Measurements from ENCODE around the gene BCL2L15.

The BCL2L15 gene

GRCh38 chr1:113928941-113929749 lies 41.8 kb upstream of the BCL2L15 start, which contains the start of gene HIPK1 (continued):
- TF ChIP-seq TSHZ1 (tag by site-specific recombination; IDR thresholded peaks at IDR 0.05; ENCODE audit: borderline replicate concordance) (no peak; the same call in 1 of the 2 replicates), REPIN1 (tag by site-specific recombination; IDR thresholded peaks at IDR 0.05; ENCODE audit: low read depth) (0 out of 2 replicates have a peak, but pooled peaks have one; percentile 28), ZNF354C (tag by site-specific recombination; IDR thresholded peaks at IDR 0.05; ENCODE audit: borderline replicate concordance, low read depth) (no peak), ZNF202 (tag by site-specific recombination; IDR thresholded peaks at IDR 0.05; ENCODE audit: borderline replicate concordance) (no peak), ZNF341 (tag by site-specific recombination; IDR thresholded peaks at IDR 0.05; ENCODE audit: low read depth) (peak; percentile 56), ZNF596 (tag by site-specific recombination; IDR thresholded peaks at IDR 0.05) (no peak), ZNF777 (tag by site-specific recombination; IDR thresholded peaks at IDR 0.05; ENCODE audit: borderline replicate concordance) (0 out of 2 replicates have a peak, but pooled peaks have one; percentile 24), ZNF37A (tag by site-specific recombination; IDR thresholded peaks at IDR 0.05) (no peak), ZNF211 (tag by site-specific recombination; IDR thresholded peaks at IDR 0.05; ENCODE audit: low read depth) (no peak), ZNF791 (tag by site-specific recombination; IDR thresholded peaks at IDR 0.05) (no peak), ZNF302 (tag by site-specific recombination; IDR thresholded peaks at IDR 0.05; ENCODE audit: low read depth) (no peak), ZNF335 (tag by site-specific recombination; conservative IDR thresholded peaks at IDR 0.05) (peak; percentile 98), ZNF585B (tag by site-specific recombination; IDR thresholded peaks at IDR 0.05) (no peak), ZNF140 (tag by site-specific recombination; IDR thresholded peaks at IDR 0.05) (no peak), IKZF3 (tag by site-specific recombination; IDR thresholded peaks at IDR 0.05) (no peak), ZNF239 (tag by site-specific recombination; IDR thresholded peaks at IDR 0.05) (no peak), ZBTB8A (tag by site-specific recombination; IDR thresholded peaks at IDR 0.05) (peak; percentile 74), ZNF24 (tag by site-specific recombination; IDR thresholded peaks at IDR 0.05) (peak; percentile 94; the same call in 1 of the 2 replicates), SETDB1 (IDR thresholded peaks at IDR 0.05; ENCODE audit: insufficient read length, low read length) (peak; percentile 15), SP3 (tag by site-specific recombination; IDR thresholded peaks at IDR 0.05) (peak; percentile 93), ZSCAN30 (tag by site-specific recombination; IDR thresholded peaks at IDR 0.05) (peak; percentile 73; the same call in 1 of the 2 replicates), EGR2 (tag by site-specific recombination; IDR thresholded peaks at IDR 0.05; ENCODE audit: low read depth) (peak; percentile 84), ZNF677 (tag by site-specific recombination; IDR thresholded peaks at IDR 0.05) (no peak), ZNF311 (tag by site-specific recombination; IDR thresholded peaks at IDR 0.05; ENCODE audit: borderline replicate concordance) (no peak), ZNF785 (tag by site-specific recombination; IDR thresholded peaks at IDR 0.05) (peak; percentile 46; the same call in 1 of the 2 replicates), ZXDB (tag by site-specific recombination; IDR thresholded peaks at IDR 0.05) (peak; percentile 94), ZNF624 (tag by site-specific recombination; IDR thresholded peaks at IDR 0.05) (no peak), ZNF133 (tag by site-specific recombination; IDR thresholded peaks at IDR 0.05) (peak; percentile 9; the same call in 1 of the 2 replicates), ZNF214 (tag by site-specific recombination; IDR thresholded peaks at IDR 0.05; ENCODE audit: borderline replicate concordance) (no peak), ZNF530 (tag by site-specific recombination; IDR thresholded peaks at IDR 0.05; ENCODE audit: low read depth) (no peak), ZNF175 (tag by site-specific recombination; IDR thresholded peaks at IDR 0.05) (no peak), ZNF555 (tag by site-specific recombination; conservative IDR thresholded peaks at IDR 0.05) (no peak)
- TF ChIP-seq, protein P1, sequence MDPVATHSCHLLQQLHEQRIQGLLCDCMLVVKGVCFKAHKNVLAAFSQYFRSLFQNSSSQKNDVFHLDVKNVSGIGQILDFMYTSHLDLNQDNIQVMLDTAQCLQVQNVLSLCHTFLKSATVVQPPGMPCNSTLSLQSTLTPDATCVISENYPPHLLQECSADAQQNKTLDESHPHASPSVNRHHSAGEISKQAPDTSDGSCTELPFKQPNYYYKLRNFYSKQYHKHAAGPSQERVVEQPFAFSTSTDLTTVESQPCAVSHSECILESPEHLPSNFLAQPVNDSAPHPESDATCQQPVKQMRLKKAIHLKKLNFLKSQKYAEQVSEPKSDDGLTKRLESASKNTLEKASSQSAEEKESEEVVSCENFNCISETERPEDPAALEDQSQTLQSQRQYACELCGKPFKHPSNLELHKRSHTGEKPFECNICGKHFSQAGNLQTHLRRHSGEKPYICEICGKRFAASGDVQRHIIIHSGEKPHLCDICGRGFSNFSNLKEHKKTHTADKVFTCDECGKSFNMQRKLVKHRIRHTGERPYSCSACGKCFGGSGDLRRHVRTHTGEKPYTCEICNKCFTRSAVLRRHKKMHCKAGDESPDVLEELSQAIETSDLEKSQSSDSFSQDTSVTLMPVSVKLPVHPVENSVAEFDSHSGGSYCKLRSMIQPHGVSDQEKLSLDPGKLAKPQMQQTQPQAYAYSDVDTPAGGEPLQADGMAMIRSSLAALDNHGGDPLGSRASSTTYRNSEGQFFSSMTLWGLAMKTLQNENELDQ (tag by site-specific recombination; IDR thresholded peaks at IDR 0.05; ENCODE audit: low read depth) = no peak
